Keratinocyte (primary cell): Measurements from ENCODE around the gene COIL.

Source experiments
- CTCF ChIP-seq, 3 experiments: IDR thresholded peaks in 1 of 3; conservative IDR thresholded peaks in 1 of 3; optimal IDR thresholded peaks in 1 of 3; 2 replicates in 2 of 3; 3 replicates in 1 of 3; pipeline versions ENCODE3 to v1.5.1; 2011; ENCODE audit warnings: low read length in 3 of 3, mild to moderate bottlenecking in 3 of 3, moderate library complexity in 2 of 3, control low read depth in 1 of 3, inconsistent platforms in 1 of 3; ENCODE audit not compliant: insufficient read depth in 2 of 3; ENCODE audit errors: extremely low read depth in 1 of 3
- EZH2 ChIP-seq: IDR thresholded peaks from one replicate; pipeline ENCODE4 v1.6.1; 2012; ENCODE audit warnings: inconsistent platforms, mild to moderate bottlenecking, low read length, moderate library complexity

- TF ChIP-seq CTCF (optimal IDR thresholded peaks at IDR 0.05 in 1 of 3, IDR thresholded peaks at IDR 0.05 in 1 of 3, conservative IDR thresholded peaks at IDR 0.05 in 1 of 3; ENCODE audit: extremely low read depth in 1 of 3, insufficient read depth in 2 of 3, low read length in 3 of 3) (no peak), EZH2 (no peak)
Observed at GRCh38 chr17:56918916-56919315, 41.9 kb downstream of the COIL start.
